ENCODE measurements around the gene SPNS3. TPM values are rescaled to one million over a fixed set of nuclear protein-coding genes. Genes with fewer than 3 reads are reported as not detected.

Gene SPNS3
- total RNA-seq, 3 donors from 2014 or later (not counting 1 experiment from before 2014, with no cell fraction given), result 1.2 to 2.1 (median 1.9) TPM

- no peak for TF ChIP-seq CTCF (IDR thresholded peaks at IDR 0.05)
- Histone ChIP-seq H3K9me3 (ENCODE audit: control insufficient read depth, insufficient read depth, low read length) (no peaks in the 10 kb centered on the region), H3K36me3 (ENCODE audit: control insufficient read depth, insufficient read depth, low read length) (no peaks in the 10 kb centered on the region), H3K27ac (ENCODE audit: low read length) (no peak overlapping the region), H3K4me3 (ENCODE audit: low read length) (peak overlapping the region; percentile 7), H3K4me1 (ENCODE audit: control insufficient read depth, insufficient read depth, low read length) (peaks cover 38% of the 10 kb centered on the region), H3K27me3 (ENCODE audit: control insufficient read depth, insufficient read depth, low read length) (peaks cover 30% of the 10 kb centered on the region)
- ATAC-seq (peak in 2 of 3 donors; percentile 18 to 29), DNase-seq (peak in 1 of 2 donors; percentile 55)
- Mint-ChIP-seq H3K36me3 (no peaks in the 10 kb centered on the region), H3K4me1 (peaks cover 15 to 21% of the 10 kb centered on the region in 2 donors), H3K27me3 (ENCODE audit: low read depth in 2 of 2) (peaks cover 29 to 30% of the 10 kb centered on the region in 2 donors), H3K4me3 (peak overlapping the region; percentile 83), H3K9me3 (no peaks in the 10 kb centered on the region), H3K27ac (peak overlapping the region in 1 of 2 donors; percentile 23)
- under 1% methylated on average over 52 of the region's 53 CpGs for WGBS (ENCODE audit: insufficient coverage)
- intact Hi-C loops (cut with micrococcal nuclease), result no loop called here
Measured at GRCh38 chr17:4499431-4500190, 65.9 kb downstream of the SPNS3 start.

GRCh38 chr17:4500191-4500571 lies 66.4 kb downstream of the SPNS3 start:
- Mint-ChIP-seq H3K4me3 (peak overlapping the region; percentile 83), H3K9me3 (no peaks in the 10 kb centered on the region), H3K4me1 (peaks cover 15 to 21% of the 10 kb centered on the region in 2 donors), H3K36me3 (no peaks in the 10 kb centered on the region), H3K27ac (no peak overlapping the region), H3K27me3 (ENCODE audit: low read depth in 2 of 2) (peaks cover 34 to 35% of the 10 kb centered on the region in 2 donors)
- intact Hi-C loops (cut with micrococcal nuclease), result no loop called here
- no peak for TF ChIP-seq CTCF (IDR thresholded peaks at IDR 0.05)
- Histone ChIP-seq H3K27me3 (ENCODE audit: control insufficient read depth, insufficient read depth, low read length) (peaks cover 35% of the 10 kb centered on the region), H3K36me3 (ENCODE audit: control insufficient read depth, insufficient read depth, low read length) (no peaks in the 10 kb centered on the region), H3K4me3 (ENCODE audit: low read length) (no peak overlapping the region), H3K4me1 (ENCODE audit: control insufficient read depth, insufficient read depth, low read length) (peaks cover 41% of the 10 kb centered on the region), H3K27ac (ENCODE audit: low read length) (no peak overlapping the region), H3K9me3 (ENCODE audit: control insufficient read depth, insufficient read depth, low read length) (no peaks in the 10 kb centered on the region)
- no peak for ATAC-seq
- 1% methylated on average over 6 of the region's 7 CpGs for WGBS (ENCODE audit: insufficient coverage)
- no peak for DNase-seq

- Mint-ChIP-seq H3K4me3 (peak overlapping the region; percentile 47), H3K4me1 (peaks cover 15 to 21% of the 10 kb centered on the region in 2 donors), H3K9me3 (no peaks in the 10 kb centered on the region), H3K27me3 (ENCODE audit: low read depth in 2 of 2) (peaks cover 40 to 41% of the 10 kb centered on the region in 2 donors), H3K36me3 (no peaks in the 10 kb centered on the region), H3K27ac (no peak overlapping the region)
- ATAC-seq, result no peak
- H3K36me3 ChIP-seq (ENCODE audit: control insufficient read depth, insufficient read depth, low read length), result no peaks in the 10 kb centered on the region
- peaks cover 35% of the 10 kb centered on the region for H3K27me3 ChIP-seq (ENCODE audit: control insufficient read depth, insufficient read depth, low read length)
- H3K9me3 ChIP-seq (ENCODE audit: control insufficient read depth, insufficient read depth, low read length), result no peaks in the 10 kb centered on the region
- no peak for DNase-seq
- H3K4me1 ChIP-seq (ENCODE audit: control insufficient read depth, insufficient read depth, low read length), result peaks cover 41% of the 10 kb centered on the region
- 7% methylated on average over 3 of the region's 3 CpGs for WGBS (ENCODE audit: insufficient coverage)
- no peak overlapping the region for H3K27ac ChIP-seq (ENCODE audit: low read length)
- intact Hi-C loops (cut with micrococcal nuclease), result no loop called here
- no peak for TF ChIP-seq CTCF (IDR thresholded peaks at IDR 0.05)
- H3K4me3 ChIP-seq (ENCODE audit: low read length), result no peak overlapping the region
Measured at GRCh38 chr17:4501295-4501949, 67.7 kb downstream of the SPNS3 start.

Measured in natural killer cell (primary cell).